Endometrial microvascular endothelial cells (primary cell): ENCODE data around the gene ST3GAL6. TPM values are rescaled to one million over a fixed set of nuclear protein-coding genes. Genes with fewer than 3 reads are reported as not detected.
"Not testable (repeated sequence)": the region's sequence is repeated elsewhere in the genome, so short reads cannot be mapped to it uniquely, and the experiment has no call there.

Experiments
- in situ Hi-C: cut with HindIII; loops from 2 replicates; pipeline ENCODE4 v1.10.0; 2017; ENCODE audit warnings: low sequenced_read_pairs, low pct_unique_long_range_greater_than_20kb; ENCODE audit errors: inconsistent ontology term
- total RNA-seq: library from RNA; depleted of rRNA; stranded (reverse); fragments of >200 nt; gene quantifications from one replicate; pipeline ENCODE4 v1.2.3, GENCODE V29; 2015; ENCODE audit errors: inconsistent ontology term

ST3GAL6 gene
- total RNA-seq, 1 donor from 2014 or later: 4.4 TPM

GRCh38 chr3:98821063-98821462, 57.9 kb downstream of the ST3GAL6 start:
- in situ Hi-C loops: no loop called here

GRCh38 chr3:98823791-98824190, 60.7 kb downstream of the ST3GAL6 start:
- in situ Hi-C loops: no loop called here

- in situ Hi-C loops: no loop called here
Observed at GRCh38 chr3:98824256-98824655, 61.1 kb downstream of the ST3GAL6 start.

GRCh38 chr3:98826126-98826525, 63.0 kb downstream of the ST3GAL6 start:
- in situ Hi-C loops: no loop called here

- in situ Hi-C loops: no loop called here
Observed at GRCh38 chr3:98827221-98827920, 64.2 kb downstream of the ST3GAL6 start.

GRCh38 chr3:98829246-98829832, 66.2 kb downstream of the ST3GAL6 start:
- in situ Hi-C loops: no loop called here

GRCh38 chr3:98831060-98831459, 67.9 kb downstream of the ST3GAL6 start:
- in situ Hi-C loops: not testable (repeated sequence)

GRCh38 chr3:98839846-98840245, 76.7 kb downstream of the ST3GAL6 start:
- in situ Hi-C loops: no loop called here

GRCh38 chr3:98843266-98843959, 80.3 kb downstream of the ST3GAL6 start:
- in situ Hi-C loops: no loop called here

Other genes starting within 250 kb of the ST3GAL6 start
- 118 TPM for gene CLDND1, start 240.4 kb upstream of the ST3GAL6 start, total RNA-seq
- not detected for gene GPR15, start 231.4 kb upstream of the ST3GAL6 start, total RNA-seq
- gene CPOX, start 169.7 kb upstream of the ST3GAL6 start, total RNA-seq: 24.0 TPM
- 62.4 TPM for gene DCBLD2, start 138.4 kb downstream of the ST3GAL6 start, total RNA-seq